HEK293 (cell line): Measurements from ENCODE around the gene MYT1.

Source experiments
- CTCF ChIP-seq: fragments of 450-650 bp; formaldehyde crosslinking; IDR thresholded peaks from 2 replicates; pipeline ENCODE4 v1.5.1; 2016; ENCODE audit warnings: missing biosample characterization, missing genetic modification characterization
- KLF10 ChIP-seq: fragments of 450-650 bp; IDR thresholded peaks from 2 replicates; pipeline ENCODE4 v1.5.1; 2018; ENCODE audit warnings: missing biosample characterization, mild to moderate bottlenecking, missing genetic modification characterization
- ZNF423 ChIP-seq: fragments of 450-650 bp; formaldehyde crosslinking; IDR thresholded peaks from 2 replicates; pipeline ENCODE4 v1.5.1; 2016; ENCODE audit warnings: missing biosample characterization, missing genetic modification characterization
- TF ChIP-seq, protein P1 (sequence below): fragments of 450-650 bp; formaldehyde crosslinking; IDR thresholded peaks from 2 replicates; pipeline ENCODE4 v1.5.1; 2016; ENCODE audit warnings: missing biosample characterization, missing genetic modification characterization
- TF ChIP-seq, protein P2 (sequence below): fragments of 450-650 bp; formaldehyde crosslinking; IDR thresholded peaks from 2 replicates; pipeline ENCODE4 v1.5.1; 2016; ENCODE audit warnings: missing biosample characterization, missing genetic modification characterization

- TF ChIP-seq CTCF: no peak
- no peak for TF ChIP-seq KLF10 (tag by site-specific recombination)
- TF ChIP-seq, protein P1, sequence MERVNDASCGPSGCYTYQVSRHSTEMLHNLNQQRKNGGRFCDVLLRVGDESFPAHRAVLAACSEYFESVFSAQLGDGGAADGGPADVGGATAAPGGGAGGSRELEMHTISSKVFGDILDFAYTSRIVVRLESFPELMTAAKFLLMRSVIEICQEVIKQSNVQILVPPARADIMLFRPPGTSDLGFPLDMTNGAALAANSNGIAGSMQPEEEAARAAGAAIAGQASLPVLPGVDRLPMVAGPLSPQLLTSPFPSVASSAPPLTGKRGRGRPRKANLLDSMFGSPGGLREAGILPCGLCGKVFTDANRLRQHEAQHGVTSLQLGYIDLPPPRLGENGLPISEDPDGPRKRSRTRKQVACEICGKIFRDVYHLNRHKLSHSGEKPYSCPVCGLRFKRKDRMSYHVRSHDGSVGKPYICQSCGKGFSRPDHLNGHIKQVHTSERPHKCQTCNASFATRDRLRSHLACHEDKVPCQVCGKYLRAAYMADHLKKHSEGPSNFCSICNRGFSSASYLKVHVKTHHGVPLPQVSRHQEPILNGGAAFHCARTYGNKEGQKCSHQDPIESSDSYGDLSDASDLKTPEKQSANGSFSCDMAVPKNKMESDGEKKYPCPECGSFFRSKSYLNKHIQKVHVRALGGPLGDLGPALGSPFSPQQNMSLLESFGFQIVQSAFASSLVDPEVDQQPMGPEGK (tag by site-specific recombination): no peak
- no peak for TF ChIP-seq ZNF423 (tag by site-specific recombination)
- TF ChIP-seq, protein P2, sequence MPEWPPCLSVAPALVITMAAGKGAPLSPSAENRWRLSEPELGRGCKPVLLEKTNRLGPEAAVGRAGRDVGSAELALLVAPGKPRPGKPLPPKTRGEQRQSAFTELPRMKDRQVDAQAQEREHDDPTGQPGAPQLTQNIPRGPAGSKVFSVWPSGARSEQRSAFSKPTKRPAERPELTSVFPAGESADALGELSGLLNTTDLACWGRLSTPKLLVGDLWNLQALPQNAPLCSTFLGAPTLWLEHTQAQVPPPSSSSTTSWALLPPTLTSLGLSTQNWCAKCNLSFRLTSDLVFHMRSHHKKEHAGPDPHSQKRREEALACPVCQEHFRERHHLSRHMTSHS (tag by site-specific recombination): no peak
These were observed 58.1 kb downstream of the MYT1 start for GRCh38 chr20:64222291-64222735.
